Measurements from ENCODE around the gene MRPL12. TPM values are rescaled to one million over a fixed set of nuclear protein-coding genes. Genes with fewer than 3 reads are reported as not detected.
A peak's percentile ranks its signal among the peaks of the same experiment; 100 is the strongest.

Gene MRPL12
- polyA plus RNA-seq, 3 donors: 21.2 to 57.0 (median 38.3) TPM

DNA sequence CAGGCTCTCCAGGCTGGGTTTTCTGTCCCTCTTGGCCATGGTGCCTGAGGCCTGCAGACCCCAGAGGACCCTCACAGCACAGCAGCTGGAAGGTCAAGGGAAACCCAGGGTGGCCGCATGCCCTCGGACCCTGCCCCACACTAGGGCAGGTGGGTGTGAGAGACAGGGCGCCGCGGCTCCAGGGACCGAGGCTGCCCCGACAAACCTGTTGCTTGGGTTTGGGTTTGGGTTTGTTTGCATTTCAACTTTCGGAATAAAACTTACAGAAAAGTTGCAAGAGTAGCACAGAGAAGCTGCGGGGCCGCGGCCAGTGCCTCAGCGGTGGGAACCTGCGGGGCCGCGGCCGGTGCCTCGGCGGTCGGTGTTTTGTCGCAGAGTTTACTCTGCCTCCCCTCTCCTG lies 11.6 kb upstream of the MRPL12 start:
- no peaks in the 10 kb centered on the region for H3K27me3 Mint-ChIP-seq (ENCODE audit: low read depth in 3 of 3)
- Histone ChIP-seq H4K20me1 (ENCODE audit: insufficient read depth, low read length) (peaks cover 100% of the 10 kb centered on the region), H3K4me1 (ENCODE audit: control insufficient read depth in 1 of 2, insufficient read depth in 2 of 2, low read length in 2 of 2) (no peaks in the 10 kb centered on the region), H3K9ac (ENCODE audit: insufficient read depth, low read length, poor library complexity, severe bottlenecking) (no peak overlapping the region), H3K4me3 (replicated peaks in 1 of 3; ENCODE audit: low read depth in 2 of 3, low read length in 3 of 3) (no peak overlapping the region), H3K4me2 (replicated peaks; ENCODE audit: extremely low read depth, low read length, poor library complexity, severe bottlenecking) (no peak overlapping the region), H3K36me3 (replicated peaks in 1 of 2; ENCODE audit: control insufficient read depth in 1 of 2, insufficient read depth in 2 of 2, low read length in 2 of 2) (peaks cover 98 to 100% of the 10 kb centered on the region in 2 donors), H3K9me3 (replicated peaks in 1 of 2; ENCODE audit: control insufficient read depth in 1 of 2, insufficient read depth in 1 of 2, low read length in 2 of 2) (no peaks in the 10 kb centered on the region), H3K27me3 (ENCODE audit: control insufficient read depth in 2 of 2, insufficient read depth in 2 of 2, low read length in 2 of 2) (no peaks in the 10 kb centered on the region), H3K27ac (ENCODE audit: low read depth in 1 of 2, low read length in 2 of 2) (no peak overlapping the region), H3K79me2 (ENCODE audit: insufficient read depth, low read length) (peaks cover 45% of the 10 kb centered on the region), H2AFZ (ENCODE audit: insufficient read depth, low read depth, low read length, poor library complexity, severe bottlenecking) (no peak overlapping the region)
- TF ChIP-seq, protein P1, sequence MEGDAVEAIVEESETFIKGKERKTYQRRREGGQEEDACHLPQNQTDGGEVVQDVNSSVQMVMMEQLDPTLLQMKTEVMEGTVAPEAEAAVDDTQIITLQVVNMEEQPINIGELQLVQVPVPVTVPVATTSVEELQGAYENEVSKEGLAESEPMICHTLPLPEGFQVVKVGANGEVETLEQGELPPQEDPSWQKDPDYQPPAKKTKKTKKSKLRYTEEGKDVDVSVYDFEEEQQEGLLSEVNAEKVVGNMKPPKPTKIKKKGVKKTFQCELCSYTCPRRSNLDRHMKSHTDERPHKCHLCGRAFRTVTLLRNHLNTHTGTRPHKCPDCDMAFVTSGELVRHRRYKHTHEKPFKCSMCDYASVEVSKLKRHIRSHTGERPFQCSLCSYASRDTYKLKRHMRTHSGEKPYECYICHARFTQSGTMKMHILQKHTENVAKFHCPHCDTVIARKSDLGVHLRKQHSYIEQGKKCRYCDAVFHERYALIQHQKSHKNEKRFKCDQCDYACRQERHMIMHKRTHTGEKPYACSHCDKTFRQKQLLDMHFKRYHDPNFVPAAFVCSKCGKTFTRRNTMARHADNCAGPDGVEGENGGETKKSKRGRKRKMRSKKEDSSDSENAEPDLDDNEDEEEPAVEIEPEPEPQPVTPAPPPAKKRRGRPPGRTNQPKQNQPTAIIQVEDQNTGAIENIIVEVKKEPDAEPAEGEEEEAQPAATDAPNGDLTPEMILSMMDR (IDR thresholded peaks at IDR 0.05): no peak
- intact Hi-C loops (cut with micrococcal nuclease): no loop called here
- no peaks in the 10 kb centered on the region for H3K9me3 Mint-ChIP-seq
- no peak for DNase-seq
- peaks cover 64 to 98% of the 10 kb centered on the region in 2 donors for H3K36me3 Mint-ChIP-seq
- no peak overlapping the region for H3K27ac Mint-ChIP-seq
- H3K4me1 Mint-ChIP-seq: no peaks in the 10 kb centered on the region
- 95% methylated on average over 20 of the region's 20 CpGs for WGBS (ENCODE audit: insufficient coverage)
- H3K4me3 Mint-ChIP-seq: no peak overlapping the region

DNA sequence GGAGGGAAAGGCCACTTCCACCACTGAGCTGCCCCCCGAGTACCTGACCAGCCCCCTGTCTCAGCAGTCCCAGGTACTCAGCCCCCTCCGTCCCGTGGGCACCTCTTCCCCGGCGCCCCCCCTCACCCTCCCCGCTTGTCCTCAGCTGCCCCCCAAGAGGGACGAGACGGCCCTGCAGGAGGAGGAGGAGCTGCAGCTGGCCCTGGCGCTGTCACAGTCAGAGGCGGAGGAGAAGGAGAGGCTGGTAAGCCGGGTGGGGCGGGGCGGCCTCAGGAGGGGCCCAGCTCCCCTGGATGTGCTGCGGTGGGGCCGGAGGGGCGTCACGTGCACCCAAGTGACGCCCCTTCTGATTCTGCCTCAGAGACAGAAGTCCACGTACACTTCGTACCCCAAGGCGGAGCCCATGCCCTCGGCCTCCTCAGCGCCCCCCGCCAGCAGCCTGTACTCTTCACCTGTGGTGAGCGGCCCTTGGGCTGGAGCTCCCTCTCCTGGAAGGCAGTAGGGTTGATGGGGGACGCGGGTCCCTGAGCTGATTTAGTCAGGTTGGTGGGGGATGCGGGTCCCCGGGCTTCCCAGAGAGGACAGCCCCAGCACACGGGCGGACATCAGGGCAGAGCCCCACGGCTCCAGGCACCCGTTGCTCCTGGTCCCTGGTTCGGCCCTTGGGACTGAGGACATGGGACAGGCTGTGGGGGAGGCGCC lies 9.5 kb upstream of the MRPL12 start:
- no peak for DNase-seq
- Mint-ChIP-seq H3K27me3 (ENCODE audit: low read depth in 3 of 3) (peaks cover 0 to 1% (median 0%) of the 10 kb centered on the region in 3 donors), H3K4me1 (no peaks in the 10 kb centered on the region), H3K4me3 (no peak overlapping the region), H3K27ac (peak overlapping the region in 1 of 7 donors; percentile 63), H3K9me3 (no peaks in the 10 kb centered on the region), H3K36me3 (peaks cover 68 to 99% of the 10 kb centered on the region in 2 donors)
- Histone ChIP-seq H3K9me3 (replicated peaks in 1 of 2; ENCODE audit: control insufficient read depth in 1 of 2, insufficient read depth in 1 of 2, low read length in 2 of 2) (no peaks in the 10 kb centered on the region), H3K4me1 (ENCODE audit: control insufficient read depth in 1 of 2, insufficient read depth in 2 of 2, low read length in 2 of 2) (no peaks in the 10 kb centered on the region), H3K4me2 (replicated peaks; ENCODE audit: extremely low read depth, low read length, poor library complexity, severe bottlenecking) (no peak overlapping the region), H3K36me3 (replicated peaks in 1 of 2; ENCODE audit: control insufficient read depth in 1 of 2, insufficient read depth in 2 of 2, low read length in 2 of 2) (peaks cover 97 to 100% of the 10 kb centered on the region in 2 donors), H3K4me3 (replicated peaks in 1 of 3; ENCODE audit: low read depth in 2 of 3, low read length in 3 of 3) (no peak overlapping the region), H3K9ac (ENCODE audit: insufficient read depth, low read length, poor library complexity, severe bottlenecking) (no peak overlapping the region), H3K27me3 (ENCODE audit: control insufficient read depth in 2 of 2, insufficient read depth in 2 of 2, low read length in 2 of 2) (no peaks in the 10 kb centered on the region), H2AFZ (ENCODE audit: insufficient read depth, low read depth, low read length, poor library complexity, severe bottlenecking) (no peak overlapping the region), H3K27ac (ENCODE audit: low read depth in 1 of 2, low read length in 2 of 2) (no peak overlapping the region), H3K79me2 (ENCODE audit: insufficient read depth, low read length) (peaks cover 42% of the 10 kb centered on the region), H4K20me1 (ENCODE audit: insufficient read depth, low read length) (peaks cover 100% of the 10 kb centered on the region)
- WGBS (ENCODE audit: insufficient coverage): 98% methylated on average over 21 of the region's 35 CpGs
- intact Hi-C loops (cut with micrococcal nuclease): no loop called here
- TF ChIP-seq, protein P1 (IDR thresholded peaks at IDR 0.05): no peak

All from CD14-positive monocyte (primary cell).